H9 (cell line): ENCODE results near the gene SMPX. TPM values are rescaled to one million over a fixed set of nuclear protein-coding genes. Genes with fewer than 3 reads are reported as not detected.

ENCODE experiments used
- DNase-seq: peaks from one replicate; pipeline ENCODE4 v3.0.0-alpha.2; 2017
- H2AFZ ChIP-seq: one replicate; pipeline ENCODE4 v1.6.1; 2013; ENCODE audit warnings: mild to moderate bottlenecking, low read length, control low read depth, moderate library complexity
- H2AK5ac ChIP-seq: 2 replicates; pipeline ENCODE4 v1.6.1; 2013; ENCODE audit warnings: low read length, control low read depth, mixed read lengths; ENCODE audit not compliant: insufficient read length
- H2BK120ac ChIP-seq: one replicate; pipeline ENCODE4 v1.6.1; 2013; ENCODE audit warnings: low read depth, mild to moderate bottlenecking, low read length, control low read depth, inconsistent platforms; ENCODE audit not compliant: poor library complexity, severe bottlenecking
- H2BK12ac ChIP-seq: 2 replicates; pipeline ENCODE4 v1.6.1; 2013; ENCODE audit warnings: low read length, control low read depth, mixed read lengths, low read depth; ENCODE audit not compliant: insufficient read length
- H2BK15ac ChIP-seq: 2 replicates; pipeline ENCODE4 v1.6.1; 2013; ENCODE audit warnings: low read depth, low read length, control low read depth
- H2BK20ac ChIP-seq: one replicate; pipeline ENCODE4 v1.6.1; 2013; ENCODE audit warnings: low read depth, mild to moderate bottlenecking, low read length, control low read depth, inconsistent platforms; ENCODE audit not compliant: poor library complexity, severe bottlenecking
- H2BK5ac ChIP-seq: 2 replicates; pipeline ENCODE4 v1.6.1; 2013; ENCODE audit warnings: low read length, control low read depth, mixed read lengths; ENCODE audit not compliant: insufficient read length
- H3K14ac ChIP-seq: 2 replicates; pipeline ENCODE4 v1.6.1; 2013; ENCODE audit warnings: low read length, control low read depth; ENCODE audit not compliant: insufficient read depth
- H3K18ac ChIP-seq: 2 replicates; pipeline ENCODE4 v1.6.1; 2013; ENCODE audit warnings: low read depth, mild to moderate bottlenecking, mixed read lengths, low read length, control low read depth; ENCODE audit not compliant: insufficient read length
- H3K23ac ChIP-seq: 2 replicates; pipeline ENCODE4 v1.6.1; 2013; ENCODE audit warnings: low read length, control low read depth, mixed read lengths, low read depth; ENCODE audit not compliant: insufficient read length
- H3K23me2 ChIP-seq: 2 replicates; pipeline ENCODE4 v1.6.1; 2013; ENCODE audit warnings: low read depth, mild to moderate bottlenecking, mixed read lengths, low read length, control low read depth; ENCODE audit not compliant: insufficient read length, poor library complexity, severe bottlenecking
- H3K27ac ChIP-seq: 2 replicates; pipeline ENCODE4 v1.5.1; 2013; ENCODE audit warnings: low read length, control low read depth, mixed read lengths, low read depth; ENCODE audit not compliant: insufficient read length
- H3K27me3 ChIP-seq: 2 replicates; pipeline ENCODE4 v1.6.1; 2013; ENCODE audit warnings: low read length, control low read depth, inconsistent platforms; ENCODE audit not compliant: insufficient read depth
- H3K4ac ChIP-seq: 2 replicates; pipeline ENCODE4 v1.6.1; 2013; ENCODE audit warnings: low read depth, mild to moderate bottlenecking, control low read depth, inconsistent platforms, low read length, moderate library complexity
- H3K4me1 ChIP-seq: 2 replicates; pipeline ENCODE4 v1.6.1; 2013; ENCODE audit warnings: low read length, control low read depth, inconsistent platforms; ENCODE audit not compliant: insufficient read depth
- H3K4me2 ChIP-seq: 2 replicates; pipeline ENCODE4 v1.6.1; 2013; ENCODE audit warnings: low read length, control low read depth, mixed read lengths; ENCODE audit not compliant: insufficient read length, insufficient read depth
- H3K56ac ChIP-seq: 2 replicates; pipeline ENCODE4 v1.6.1; 2013; ENCODE audit warnings: low read depth, mild to moderate bottlenecking, mixed read lengths, low read length, control low read depth; ENCODE audit not compliant: insufficient read length
- H3K79me1 ChIP-seq: 2 replicates; pipeline ENCODE4 v1.6.1; 2013; ENCODE audit warnings: low read depth, mild to moderate bottlenecking, moderate library complexity, low read length, control low read depth, inconsistent platforms; ENCODE audit not compliant: insufficient read depth, poor library complexity, severe bottlenecking
- H3K79me2 ChIP-seq: 2 replicates; pipeline ENCODE4 v1.6.1; 2013; ENCODE audit warnings: low read length, control low read depth, inconsistent platforms; ENCODE audit not compliant: insufficient read depth
- H3K9ac ChIP-seq: 2 replicates; pipeline ENCODE4 v1.6.1; 2013; ENCODE audit warnings: low read length, control low read depth, mixed read lengths; ENCODE audit not compliant: insufficient read length; ENCODE audit errors: extremely low read depth
- H3K9me3 ChIP-seq: one replicate; pipeline ENCODE4 v1.6.1; 2013; ENCODE audit warnings: low read depth, low read length, inconsistent platforms; ENCODE audit not compliant: control insufficient read depth
- H3T11ph ChIP-seq: one replicate; pipeline ENCODE4 v1.6.1; 2013; ENCODE audit warnings: mild to moderate bottlenecking, low read length, control low read depth, inconsistent platforms
- H4K20me1 ChIP-seq: one replicate; pipeline ENCODE4 v1.6.1; 2013; ENCODE audit not compliant: control insufficient read depth, insufficient read length, insufficient read depth
- H4K5ac ChIP-seq: 2 replicates; pipeline ENCODE4 v1.6.1; 2013; ENCODE audit warnings: low read depth, mild to moderate bottlenecking, mixed read lengths, low read length, control low read depth; ENCODE audit not compliant: insufficient read length
- H4K8ac ChIP-seq: replicated peaks from 2 replicates; pipeline ENCODE4 v1.6.1; 2013; ENCODE audit warnings: low read length, control low read depth, mixed read lengths, low read depth; ENCODE audit not compliant: insufficient read length
- H4K91ac ChIP-seq: 2 replicates; pipeline ENCODE4 v1.6.1; 2013; ENCODE audit warnings: low read depth, mild to moderate bottlenecking, moderate library complexity, mixed read lengths, low read length, control low read depth; ENCODE audit not compliant: insufficient read length
- H3K27ac Mint-ChIP-seq, 3 experiments: 2 replicates in 2 of 3; 3 replicates in 1 of 3; pipeline ENCODE4 v1.8.0; 2020 to 2021; ENCODE audit warnings: mixed read lengths in 3 of 3, mild to moderate bottlenecking in 1 of 3, moderate library complexity in 1 of 3
- H3K27me3 Mint-ChIP-seq: 2 replicates; pipeline ENCODE4 v1.8.0; 2021; ENCODE audit warnings: low read depth, mild to moderate bottlenecking, moderate library complexity, mixed read lengths
- H3K36me3 Mint-ChIP-seq, 3 experiments: 2 replicates in 2 of 3; 3 replicates in 1 of 3; pipeline ENCODE4 v1.8.0; 2020 to 2021; ENCODE audit warnings: low read depth in 3 of 3, mixed read lengths in 3 of 3; ENCODE audit not compliant: insufficient read depth in 1 of 3
- H3K4me1 Mint-ChIP-seq, 2 experiments: 2 replicates each; pipeline ENCODE4 v1.8.0; 2020; ENCODE audit warnings: mixed read lengths in 2 of 2
- H3K4me3 Mint-ChIP-seq, 2 experiments: 2 replicates in 1 of 2; 3 replicates in 1 of 2; pipeline ENCODE4 v1.8.0; 2020 to 2021; ENCODE audit warnings: mild to moderate bottlenecking in 2 of 2, mixed read lengths in 2 of 2, moderate library complexity in 1 of 2
- H3K9me3 Mint-ChIP-seq, 2 experiments: 2 replicates in 1 of 2; 3 replicates in 1 of 2; pipeline ENCODE4 v1.8.0; 2020; ENCODE audit warnings: mild to moderate bottlenecking in 2 of 2, mixed read lengths in 2 of 2, moderate library complexity in 1 of 2
- WGBS: extraction: QIAGEN DNeasy Blood & Tissue Kit; methylation state at CpG from one replicate; pipeline ENCODE4 v1.1.7; 2013; ENCODE audit warnings: missing lambda C conversion rate, low lambda C conversion rate, mixed read lengths; ENCODE audit not compliant: insufficient read length; ENCODE audit errors: extremely low coverage; 5-methylcytosine and 5-hydroxymethylcytosine counted together
- total RNA-seq: library from RNA; stranded (reverse); gene quantifications from 2 replicates; pipeline ENCODE4 v1.2.1, GENCODE V29; 2021
- TF ChIP-seq, protein P1 (sequence below): fragments of 200-600 bp; sonication (generic); conservative IDR thresholded peaks from 3 replicates; pipeline ENCODE4 v1.8.0; 2021; ENCODE audit warnings: antibody characterized with exemption, mild to moderate bottlenecking

SMPX gene
- total RNA-seq, 1 experiment from 2014 or later: not detected

DNA sequence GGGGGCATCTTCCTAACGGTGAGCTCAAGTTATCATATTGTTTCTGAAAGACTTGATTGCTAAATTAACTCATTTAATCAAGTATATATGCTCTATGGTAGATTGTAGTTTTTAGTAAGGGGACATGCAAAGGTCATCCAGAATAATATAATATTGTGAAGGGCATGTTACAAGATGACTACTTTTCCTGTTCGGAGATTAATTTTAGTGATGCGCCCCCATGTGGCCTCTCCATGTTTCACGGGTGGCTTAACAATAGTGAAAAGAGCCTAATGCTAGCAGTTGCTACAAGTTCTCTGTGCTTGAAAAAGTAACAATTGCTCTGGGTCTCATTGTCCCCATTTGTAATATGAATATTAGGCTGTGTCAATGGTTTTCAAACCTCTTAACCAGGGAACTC is 12.2 kb downstream of the SMPX start:
- no peak overlapping the region for H3K9ac ChIP-seq
- H2BK120ac ChIP-seq: no peak overlapping the region
- H2BK20ac ChIP-seq: no peak overlapping the region
- H3K79me1 ChIP-seq: no peaks in the 10 kb centered on the region
- WGBS: no CpG with 5 or more reads among the region's 4 CpGs
- H4K91ac ChIP-seq: no peak overlapping the region
- no peak overlapping the region for H3K14ac ChIP-seq
- no peak overlapping the region for H4K5ac ChIP-seq
- H2BK12ac ChIP-seq: no peak overlapping the region
- H3K23me2 ChIP-seq: no peaks in the 10 kb centered on the region
- no peak overlapping the region for H3K18ac ChIP-seq
- no peak overlapping the region for H3K27ac Mint-ChIP-seq
- H3K27me3 ChIP-seq: no peaks in the 10 kb centered on the region
- H4K20me1 ChIP-seq: no peaks in the 10 kb centered on the region
- H3K4me2 ChIP-seq: no peak overlapping the region
- H3K9me3 ChIP-seq: peaks cover 8% of the 10 kb centered on the region
- no peaks in the 10 kb centered on the region for H3K79me2 ChIP-seq
- no peak overlapping the region for H2BK5ac ChIP-seq
- no peak overlapping the region for H3K4me3 Mint-ChIP-seq
- H3K36me3 Mint-ChIP-seq: no peaks in the 10 kb centered on the region; a peak in 1 of 7 replicates
- TF ChIP-seq, protein P1, sequence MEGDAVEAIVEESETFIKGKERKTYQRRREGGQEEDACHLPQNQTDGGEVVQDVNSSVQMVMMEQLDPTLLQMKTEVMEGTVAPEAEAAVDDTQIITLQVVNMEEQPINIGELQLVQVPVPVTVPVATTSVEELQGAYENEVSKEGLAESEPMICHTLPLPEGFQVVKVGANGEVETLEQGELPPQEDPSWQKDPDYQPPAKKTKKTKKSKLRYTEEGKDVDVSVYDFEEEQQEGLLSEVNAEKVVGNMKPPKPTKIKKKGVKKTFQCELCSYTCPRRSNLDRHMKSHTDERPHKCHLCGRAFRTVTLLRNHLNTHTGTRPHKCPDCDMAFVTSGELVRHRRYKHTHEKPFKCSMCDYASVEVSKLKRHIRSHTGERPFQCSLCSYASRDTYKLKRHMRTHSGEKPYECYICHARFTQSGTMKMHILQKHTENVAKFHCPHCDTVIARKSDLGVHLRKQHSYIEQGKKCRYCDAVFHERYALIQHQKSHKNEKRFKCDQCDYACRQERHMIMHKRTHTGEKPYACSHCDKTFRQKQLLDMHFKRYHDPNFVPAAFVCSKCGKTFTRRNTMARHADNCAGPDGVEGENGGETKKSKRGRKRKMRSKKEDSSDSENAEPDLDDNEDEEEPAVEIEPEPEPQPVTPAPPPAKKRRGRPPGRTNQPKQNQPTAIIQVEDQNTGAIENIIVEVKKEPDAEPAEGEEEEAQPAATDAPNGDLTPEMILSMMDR: peak; percentile 85
- peaks cover 5% of the 10 kb centered on the region for H3K27me3 Mint-ChIP-seq
- H3K4me1 Mint-ChIP-seq: peaks cover 58 to 70% of the 10 kb centered on the region in 2 experiments
- no peak overlapping the region for H3K56ac ChIP-seq
- no peak overlapping the region for H4K8ac ChIP-seq
- no peak overlapping the region for H3K4ac ChIP-seq
- peaks cover 0 to 17% of the 10 kb centered on the region in 2 experiments; a peak in 2 of 5 replicates for H3K9me3 Mint-ChIP-seq
- no peak overlapping the region for H3K27ac ChIP-seq
- H2AFZ ChIP-seq: no peak overlapping the region
- no peak overlapping the region for H2BK15ac ChIP-seq
- no peak overlapping the region for H2AK5ac ChIP-seq
- no peak overlapping the region for H3K23ac ChIP-seq
- no peak for DNase-seq
- no peak overlapping the region for H3T11ph ChIP-seq
- peaks cover 5% of the 10 kb centered on the region; the same call in 1 of the 2 replicates for H3K4me1 ChIP-seq
